SU-DHL-6 (cell line): ENCODE results near the gene USH1C.

ENCODE experiments used
- H2AFZ ChIP-seq: fragments of 200-600 bp; sonication (generic); 2 replicates; pipeline ENCODE4 v1.6.1; 2014; ENCODE audit warnings: low read depth, mild to moderate bottlenecking, moderate library complexity, mixed read lengths, antibody characterized with exemption, low read length; ENCODE audit not compliant: severe bottlenecking
- H3F3A ChIP-seq: fragments of 200-600 bp; shearing (Covaris generic); 2 replicates; pipeline ENCODE4 v1.6.0; 2016; ENCODE audit warnings: antibody characterized with exemption, mild to moderate bottlenecking; ENCODE audit not compliant: insufficient read depth
- H3K27ac ChIP-seq: fragments of 200-600 bp; sonication (generic); 2 replicates; pipeline ENCODE4 v1.5.1; 2016; ENCODE audit warnings: low read depth, mild to moderate bottlenecking, low read length, moderate library complexity, mixed read lengths
- H3K27me3 ChIP-seq: fragments of 200-600 bp; sonication (generic), shearing (Covaris generic); 2 replicates; pipeline ENCODE4 v1.6.0; 2014; ENCODE audit warnings: mild to moderate bottlenecking, low read length
- H3K36me3 ChIP-seq: fragments of 200-600 bp; sonication (generic); 2 replicates; pipeline ENCODE4 v1.6.1; 2014; ENCODE audit warnings: mild to moderate bottlenecking, low read length, mixed read lengths
- H3K4me2 ChIP-seq: fragments of 300-600, 200-600 bp; shearing (Covaris generic), sonication (generic); 2 replicates; pipeline ENCODE4 v1.6.0; 2014; ENCODE audit warnings: low read length, low read depth, mild to moderate bottlenecking; ENCODE audit not compliant: poor library complexity, severe bottlenecking
- H3K4me3 ChIP-seq: fragments of 200-600 bp; sonication (generic); 2 replicates; pipeline ENCODE4 v1.5.1; 2014; ENCODE audit warnings: antibody characterized with exemption, low read length, mild to moderate bottlenecking, mixed read lengths; ENCODE audit not compliant: insufficient read depth, poor library complexity, severe bottlenecking
- H3K79me2 ChIP-seq: fragments of 200-600 bp; sonication (generic); 2 replicates; pipeline ENCODE4 v1.6.1; 2014; ENCODE audit warnings: mild to moderate bottlenecking, low read length, moderate library complexity; ENCODE audit not compliant: insufficient read depth
- H3K9ac ChIP-seq: fragments of 200-600 bp; sonication (generic); 2 replicates; pipeline ENCODE4 v1.7.0; 2014; ENCODE audit warnings: mild to moderate bottlenecking, low read length
- H3K9me2 ChIP-seq: fragments of 200-600 bp; sonication (generic); replicated peaks from 2 replicates; pipeline ENCODE4 v1.6.1; 2014; ENCODE audit warnings: low read length; ENCODE audit not compliant: insufficient read depth
- H3K9me3 ChIP-seq: fragments of 200-600 bp; sonication (generic); 2 replicates; pipeline ENCODE4 v1.6.1; 2014; ENCODE audit warnings: low read length, mixed read lengths; ENCODE audit not compliant: insufficient read depth
- H4K20me1 ChIP-seq: fragments of 200-600 bp; sonication (generic); 2 replicates; pipeline ENCODE4 v1.6.1; 2014; ENCODE audit warnings: low read depth, mild to moderate bottlenecking, antibody characterized with exemption, low read length, moderate library complexity, mixed read lengths
- CTCF ChIP-seq: fragments of 200-600 bp; sonication (generic); IDR thresholded peaks from one replicate; pipeline ENCODE4 v1.5.1; 2017; ENCODE audit warnings: antibody characterized with exemption, mild to moderate bottlenecking, low read length, moderate library complexity; ENCODE audit not compliant: insufficient read depth, poor library complexity, severe bottlenecking
- EZH2phosphoT487 ChIP-seq: fragments of 200-600 bp; sonication (generic), shearing (Covaris generic); conservative IDR thresholded peaks from 2 replicates; pipeline ENCODE4 v1.6.1; 2018; ENCODE audit warnings: mild to moderate bottlenecking, antibody characterized with exemption, low read length, moderate library complexity, mixed read lengths

Gene USH1C

GRCh38 chr11:17579451-17579850 is 35.2 kb upstream of the USH1C start:
- H3K9me3 ChIP-seq: no peaks in the 10 kb centered on the region
- no peak overlapping the region for H3K9ac ChIP-seq
- no peak overlapping the region for H2AFZ ChIP-seq
- H3F3A ChIP-seq: no peaks in the 10 kb centered on the region
- H3K9me2 ChIP-seq: no peaks in the 10 kb centered on the region
- TF ChIP-seq CTCF: no peak
- TF ChIP-seq EZH2phosphoT487: no peak
- no peak overlapping the region for H3K4me2 ChIP-seq
- no peak overlapping the region for H3K27ac ChIP-seq
- no peaks in the 10 kb centered on the region for H4K20me1 ChIP-seq
- no peak overlapping the region for H3K4me3 ChIP-seq
- H3K79me2 ChIP-seq: no peaks in the 10 kb centered on the region
- no peaks in the 10 kb centered on the region for H3K36me3 ChIP-seq
- no peaks in the 10 kb centered on the region for H3K27me3 ChIP-seq

DNA sequence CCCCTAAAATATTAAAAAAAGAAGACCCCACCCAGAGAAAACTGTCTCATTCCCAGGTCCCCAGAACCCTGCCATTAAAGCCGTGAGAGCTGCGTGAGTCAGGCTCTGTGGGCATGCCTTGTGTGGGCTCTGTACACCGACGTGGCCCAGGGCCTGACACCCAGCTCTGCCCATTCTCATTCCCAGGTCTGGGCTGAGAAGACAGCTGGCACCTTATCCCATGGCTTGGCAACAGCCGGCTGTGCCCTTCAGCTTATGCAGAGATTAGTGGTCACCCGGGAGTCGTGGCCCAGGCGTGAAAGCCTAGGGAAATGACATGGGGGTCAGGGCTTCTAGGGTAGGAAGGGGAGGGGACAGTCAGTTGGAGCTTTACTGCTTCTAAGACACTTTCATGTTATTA is 34.7 kb upstream of the USH1C start:
- Histone ChIP-seq H2AFZ (no peak overlapping the region), H3K4me2 (no peak overlapping the region), H3K27ac (no peak overlapping the region), H3K9me2 (no peaks in the 10 kb centered on the region), H3K4me3 (no peak overlapping the region), H3K9me3 (no peaks in the 10 kb centered on the region), H3K36me3 (no peaks in the 10 kb centered on the region), H4K20me1 (no peaks in the 10 kb centered on the region), H3K79me2 (no peaks in the 10 kb centered on the region), H3F3A (no peaks in the 10 kb centered on the region), H3K9ac (no peak overlapping the region), H3K27me3 (no peaks in the 10 kb centered on the region)
- TF ChIP-seq EZH2phosphoT487 (no peak), CTCF (no peak)

DNA sequence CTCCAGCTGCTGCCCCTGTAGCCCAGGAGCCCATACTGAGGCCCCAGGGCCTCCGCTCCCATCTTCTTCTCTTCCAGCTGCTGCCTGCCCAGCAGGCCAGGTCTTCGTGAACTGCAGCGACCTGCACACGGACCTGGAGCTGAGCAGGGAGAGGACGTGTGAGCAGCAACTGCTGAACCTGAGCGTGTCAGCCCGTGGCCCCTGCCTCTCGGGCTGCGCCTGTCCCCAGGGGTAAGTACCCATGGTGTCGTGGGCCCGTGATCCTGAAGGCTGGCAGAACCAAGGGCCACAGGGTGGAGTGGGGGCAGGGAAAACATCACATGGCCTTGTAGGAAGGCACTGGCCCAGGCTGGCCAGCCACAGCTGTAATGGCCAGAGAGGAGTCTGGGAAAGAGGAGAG is 34.1 kb upstream of the USH1C start:
- Histone ChIP-seq H3K79me2 (no peaks in the 10 kb centered on the region), H3K4me3 (no peak overlapping the region), H3K9ac (no peak overlapping the region), H3K27ac (no peak overlapping the region), H3K36me3 (no peaks in the 10 kb centered on the region), H3F3A (no peaks in the 10 kb centered on the region), H2AFZ (no peak overlapping the region), H3K27me3 (no peaks in the 10 kb centered on the region), H3K4me2 (no peak overlapping the region), H4K20me1 (no peaks in the 10 kb centered on the region), H3K9me3 (no peaks in the 10 kb centered on the region), H3K9me2 (no peaks in the 10 kb centered on the region)
- TF ChIP-seq CTCF (no peak), EZH2phosphoT487 (no peak)
